ENCODE measurements around the gene NELFCD. TPM values are rescaled to one million over a fixed set of nuclear protein-coding genes. Genes with fewer than 3 reads are reported as not detected.

The NELFCD gene
- total and polyA plus RNA-seq, 10 of the 15 experiments (the other 5 are each of a cell fraction or from before 2014, with no cell fraction given): 8.9 to 109 (median 82.9) TPM

GRCh38 chr20:59032023-59032712, 51.1 kb downstream of the NELFCD start, which contains the start of gene ATP5F1E (continued):
- no peak for TF ChIP-seq IRF5 (IDR thresholded peaks at IDR 0.05; ENCODE audit: borderline replicate concordance)
- TF ChIP-seq PAX5 (IDR thresholded peaks at IDR 0.05; ENCODE audit: borderline replicate concordance, low read depth, low read length): peak; percentile 20; the same call in 1 of the 2 replicates
- TF ChIP-seq NFYA (IDR thresholded peaks at IDR 0.05; ENCODE audit: borderline replicate concordance, low read depth, low read length): no peak
- TF ChIP-seq ZNF592 (IDR thresholded peaks at IDR 0.05): peak; percentile 93
- TF ChIP-seq POU2F2 (IDR thresholded peaks at IDR 0.05; ENCODE audit: borderline replicate concordance, low read depth, low read length): peak; percentile 67; the same call in 1 of the 3 replicates
- TF ChIP-seq YY1 (IDR thresholded peaks at IDR 0.05; ENCODE audit: low read depth, low read length): peak; percentile 94
- TF ChIP-seq ZBED1 (IDR thresholded peaks at IDR 0.05; ENCODE audit: borderline replicate concordance): no peak
- no peak for TF ChIP-seq ZNF622 (IDR thresholded peaks at IDR 0.05)
- 0 out of 2 replicates have a peak, but pooled peaks have one; percentile 73 for TF ChIP-seq HDAC2 (IDR thresholded peaks at IDR 0.05)
- no peak for TF ChIP-seq ELK1 (IDR thresholded peaks at IDR 0.05; ENCODE audit: low read depth, low read length)
- peak; percentile 55 for TF ChIP-seq ZBTB11 (CRISPR knock-in tag; IDR thresholded peaks at IDR 0.05)
- no peak for TF ChIP-seq CUX1 (IDR thresholded peaks at IDR 0.05; ENCODE audit: insufficient replicate concordance, low read depth, low read length)
- TF ChIP-seq TBL1XR1 (IDR thresholded peaks at IDR 0.05; ENCODE audit: low read depth, low read length): peak; percentile 25; the same call in 1 of the 2 replicates
- TF ChIP-seq CREM (IDR thresholded peaks at IDR 0.05; ENCODE audit: low read depth): 0 out of 2 replicates have a peak, but pooled peaks have one; percentile 14
